ENCODE measurements around the gene ZHX3. TPM values are rescaled to one million over a fixed set of nuclear protein-coding genes. Genes with fewer than 3 reads are reported as not detected.

ZHX3 gene
- total and polyA plus RNA-seq, 2 of the 13 experiments (the other 11 are each of a cell fraction or from before 2014, with no cell fraction given): 8.4 to 11.7 TPM

GRCh38 chr20:41135888-41136679, 181.4 kb downstream of the ZHX3 start (continued):
- TF ChIP-seq THYN1 (CRISPR knock-in tag; IDR thresholded peaks at IDR 0.05; ENCODE audit: borderline replicate concordance, low read depth): no peak
- 0 out of 2 replicates have a peak, but pooled peaks have one; percentile 4 for TF ChIP-seq ZBTB7A (CRISPR knock-in tag; IDR thresholded peaks at IDR 0.05)
- TF ChIP-seq TARDBP (CRISPR knock-in tag; IDR thresholded peaks at IDR 0.05): no peak
- no peak; the same call in 1 of the 2 replicates for TF ChIP-seq ZNF30 (CRISPR knock-in tag; IDR thresholded peaks at IDR 0.05)
- TF ChIP-seq ZNF879 (CRISPR knock-in tag; IDR thresholded peaks at IDR 0.05): no peak
- no peak for TF ChIP-seq DNMT3B (CRISPR knock-in tag; conservative IDR thresholded peaks at IDR 0.05)
- TF ChIP-seq KDM4B (CRISPR knock-in tag; IDR thresholded peaks at IDR 0.05): no peak
- TF ChIP-seq HOXD1 (CRISPR knock-in tag; IDR thresholded peaks at IDR 0.05): no peak
- no peak for TF ChIP-seq ZFX (CRISPR knock-in tag; IDR thresholded peaks at IDR 0.05; ENCODE audit: low read depth)
- TF ChIP-seq SAFB2 (CRISPR knock-in tag; IDR thresholded peaks at IDR 0.05; ENCODE audit: borderline replicate concordance, low read depth): no peak
- no peak for TF ChIP-seq POLR2AphosphoS2 (IDR thresholded peaks at IDR 0.05; ENCODE audit: low read depth, low read length)
- 0 out of 2 replicates have a peak, but pooled peaks have one; percentile 60 for TF ChIP-seq TRIM24 (CRISPR knock-in tag; IDR thresholded peaks at IDR 0.05)
- TF ChIP-seq, protein P1, sequence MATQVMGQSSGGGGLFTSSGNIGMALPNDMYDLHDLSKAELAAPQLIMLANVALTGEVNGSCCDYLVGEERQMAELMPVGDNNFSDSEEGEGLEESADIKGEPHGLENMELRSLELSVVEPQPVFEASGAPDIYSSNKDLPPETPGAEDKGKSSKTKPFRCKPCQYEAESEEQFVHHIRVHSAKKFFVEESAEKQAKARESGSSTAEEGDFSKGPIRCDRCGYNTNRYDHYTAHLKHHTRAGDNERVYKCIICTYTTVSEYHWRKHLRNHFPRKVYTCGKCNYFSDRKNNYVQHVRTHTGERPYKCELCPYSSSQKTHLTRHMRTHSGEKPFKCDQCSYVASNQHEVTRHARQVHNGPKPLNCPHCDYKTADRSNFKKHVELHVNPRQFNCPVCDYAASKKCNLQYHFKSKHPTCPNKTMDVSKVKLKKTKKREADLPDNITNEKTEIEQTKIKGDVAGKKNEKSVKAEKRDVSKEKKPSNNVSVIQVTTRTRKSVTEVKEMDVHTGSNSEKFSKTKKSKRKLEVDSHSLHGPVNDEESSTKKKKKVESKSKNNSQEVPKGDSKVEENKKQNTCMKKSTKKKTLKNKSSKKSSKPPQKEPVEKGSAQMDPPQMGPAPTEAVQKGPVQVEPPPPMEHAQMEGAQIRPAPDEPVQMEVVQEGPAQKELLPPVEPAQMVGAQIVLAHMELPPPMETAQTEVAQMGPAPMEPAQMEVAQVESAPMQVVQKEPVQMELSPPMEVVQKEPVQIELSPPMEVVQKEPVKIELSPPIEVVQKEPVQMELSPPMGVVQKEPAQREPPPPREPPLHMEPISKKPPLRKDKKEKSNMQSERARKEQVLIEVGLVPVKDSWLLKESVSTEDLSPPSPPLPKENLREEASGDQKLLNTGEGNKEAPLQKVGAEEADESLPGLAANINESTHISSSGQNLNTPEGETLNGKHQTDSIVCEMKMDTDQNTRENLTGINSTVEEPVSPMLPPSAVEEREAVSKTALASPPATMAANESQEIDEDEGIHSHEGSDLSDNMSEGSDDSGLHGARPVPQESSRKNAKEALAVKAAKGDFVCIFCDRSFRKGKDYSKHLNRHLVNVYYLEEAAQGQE (IDR thresholded peaks at IDR 0.05; ENCODE audit: borderline replicate concordance in 1 of 2, low read depth in 1 of 2, low read length in 2 of 2): no peak
- TF ChIP-seq, protein P2, sequence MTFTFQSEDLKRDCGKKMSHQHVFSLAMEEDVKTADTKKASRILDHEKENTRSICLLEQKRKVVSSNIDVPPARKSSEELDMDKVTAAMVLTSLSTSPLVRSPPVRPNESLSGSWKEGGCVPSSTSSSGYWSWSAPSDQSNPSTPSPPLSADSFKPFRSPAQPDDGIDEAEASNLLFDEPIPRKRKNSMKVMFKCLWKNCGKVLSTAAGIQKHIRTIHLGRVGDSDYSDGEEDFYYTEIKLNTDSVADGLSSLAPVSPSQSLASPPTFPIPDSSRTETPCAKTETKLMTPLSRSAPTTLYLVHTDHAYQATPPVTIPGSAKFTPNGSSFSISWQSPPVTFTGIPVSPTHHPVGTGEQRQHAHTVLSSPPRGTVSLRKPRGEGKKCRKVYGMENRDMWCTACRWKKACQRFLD (CRISPR knock-in tag; IDR thresholded peaks at IDR 0.05; ENCODE audit: borderline replicate concordance): no peak
- no peak for TF ChIP-seq SPEN (CRISPR knock-in tag; IDR thresholded peaks at IDR 0.05; ENCODE audit: low read depth)
- no peak for TF ChIP-seq AFF4 (CRISPR knock-in tag; IDR thresholded peaks at IDR 0.05)
- TF ChIP-seq, protein P3, sequence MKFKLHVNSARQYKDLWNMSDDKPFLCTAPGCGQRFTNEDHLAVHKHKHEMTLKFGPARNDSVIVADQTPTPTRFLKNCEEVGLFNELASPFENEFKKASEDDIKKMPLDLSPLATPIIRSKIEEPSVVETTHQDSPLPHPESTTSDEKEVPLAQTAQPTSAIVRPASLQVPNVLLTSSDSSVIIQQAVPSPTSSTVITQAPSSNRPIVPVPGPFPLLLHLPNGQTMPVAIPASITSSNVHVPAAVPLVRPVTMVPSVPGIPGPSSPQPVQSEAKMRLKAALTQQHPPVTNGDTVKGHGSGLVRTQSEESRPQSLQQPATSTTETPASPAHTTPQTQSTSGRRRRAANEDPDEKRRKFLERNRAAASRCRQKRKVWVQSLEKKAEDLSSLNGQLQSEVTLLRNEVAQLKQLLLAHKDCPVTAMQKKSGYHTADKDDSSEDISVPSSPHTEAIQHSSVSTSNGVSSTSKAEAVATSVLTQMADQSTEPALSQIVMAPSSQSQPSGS (CRISPR knock-in tag; IDR thresholded peaks at IDR 0.05): no peak
